H1 (cell line): ENCODE data around the gene ZNF148. TPM values are rescaled to one million over a fixed set of nuclear protein-coding genes. Genes with fewer than 3 reads are reported as not detected.

Source experiments
- ATF3 ChIP-seq: IDR thresholded peaks from 2 replicates; pipeline ENCODE4 v1.6.1; 2011; ENCODE audit warnings: low read depth, mild to moderate bottlenecking, low read length; ENCODE audit not compliant: insufficient read depth
- HDAC2 ChIP-seq, 2 experiments: fragments of 300-600 bp in 1 of 2; sonication (generic) in 1 of 2; IDR thresholded peaks; 2 replicates each; pipeline ENCODE4 v1.6.1; 2011 to 2012; ENCODE audit warnings: low read depth in 2 of 2, low read length in 2 of 2, mild to moderate bottlenecking in 2 of 2, moderate library complexity in 2 of 2, borderline replicate concordance in 1 of 2, inconsistent platforms in 1 of 2
- polyA plus RNA-seq, 7 experiments: library from polyadenylated mRNA; depleted of rRNA in 3 of 7; stranded (reverse) in 5 of 7; unstranded in 2 of 7; fragments of >200 nt in 5 of 7; fragments of 200-250 nt in 2 of 7; gene quantifications; 1 replicate in 5 of 7; 2 replicates in 1 of 7; 4 replicates in 1 of 7; pipeline versions ENCODE4 v1.2.1 to v1.2.3, GENCODE V29; 2011 to 2013; ENCODE audit warnings: missing spikeins in 2 of 7, mixed read lengths in 2 of 7
- total RNA-seq: library from RNA; stranded (reverse); fragmentation: NEBNext Ultra II Directional; extraction: Animal tissue kit (Norgen Biotek cat#: 25700); gene quantifications from 2 replicates; pipeline ENCODE4 v1.2.1, GENCODE V29; 2021

Gene ZNF148
- total and polyA plus RNA-seq, 2 of the 8 experiments (the other 6 are each of a cell fraction or from before 2014, with no cell fraction given), result 3.7 to 22.6 TPM

DNA sequence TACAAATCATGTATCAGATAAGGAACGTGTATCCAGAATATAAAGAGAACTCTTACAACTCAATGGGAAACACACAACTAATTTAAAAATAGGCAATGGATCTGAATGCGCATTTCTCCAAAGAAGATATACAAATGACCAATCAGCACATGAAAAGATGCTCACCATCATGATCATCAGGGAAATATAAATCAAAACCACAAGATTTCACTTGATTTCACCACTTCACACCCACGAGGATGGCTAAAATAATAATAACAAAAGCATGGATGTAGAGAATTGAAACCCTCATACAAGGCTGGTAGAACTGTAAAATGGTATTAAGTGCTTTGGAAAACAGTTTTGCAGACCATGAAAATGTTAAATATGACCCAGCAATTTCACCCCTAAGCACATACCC, 135.9 kb downstream of the ZNF148 start (continued):
- TF ChIP-seq HDAC2 (IDR thresholded peaks at IDR 0.05; ENCODE audit: borderline replicate concordance in 1 of 2, low read depth in 2 of 2, low read length in 2 of 2) (no peak), ATF3 (no peak)
